H1 (cell line): ENCODE data around the gene REG4. TPM values are rescaled to one million over a fixed set of nuclear protein-coding genes. Genes with fewer than 3 reads are reported as not detected.

Experiments
- CTCF ChIA-PET: fragments of 300-600 bp; sonication (Branson Sonifier 250); formaldehyde crosslinking; loops from one replicate; lab custom pipeline; 2021; ENCODE audit not compliant: partially characterized antibody; lab: Charles Lee
- POLR2A ChIA-PET: fragments of 300-600 bp; sonication (Branson Sonifier 250); formaldehyde crosslinking; loops from one replicate; lab custom pipeline; 2021; ENCODE audit warnings: inconsistent platforms; ENCODE audit not compliant: partially characterized antibody; lab: Charles Lee
- DNase-seq, 2 experiments: peaks; one replicate each; pipeline versions ENCODE4 v3.0.0 to v3.0.0-alpha.2; 2010 to 2022; ENCODE audit warnings: low spot score in 2 of 2, low read depth in 1 of 2, mixed read lengths in 1 of 2
- FAIRE-seq: peaks from 2 replicates; lab custom pipeline; 2011; peaks lifted over from hg19 to GRCh38; lab: Jason Lieb, UNC
- H2AFZ ChIP-seq: 2 replicates; pipeline ENCODE4 v1.8.1; 2012; ENCODE audit warnings: low read length, inconsistent platforms
- H2AK5ac ChIP-seq: 2 replicates; pipeline ENCODE4 v1.6.1; 2013; ENCODE audit warnings: low read depth, low read length
- H2BK120ac ChIP-seq: replicated peaks from 2 replicates; pipeline ENCODE3; 2013; ENCODE audit warnings: low read depth, low read length, inconsistent platforms
- H2BK12ac ChIP-seq: 2 replicates; pipeline ENCODE4 v1.6.1; 2013; ENCODE audit warnings: low read depth, low read length
- H2BK15ac ChIP-seq: 2 replicates; pipeline ENCODE4 v1.6.1; 2013; ENCODE audit warnings: low read length
- H2BK20ac ChIP-seq: 2 replicates; pipeline ENCODE4 v1.6.1; 2013; ENCODE audit warnings: low read length
- H2BK5ac ChIP-seq: 2 replicates; pipeline ENCODE4 v1.6.1; 2013; ENCODE audit warnings: low read depth, low read length
- H3K14ac ChIP-seq: 2 replicates; pipeline ENCODE4 v1.6.1; 2013; ENCODE audit warnings: inconsistent platforms; ENCODE audit not compliant: insufficient read length
- H3K18ac ChIP-seq: 2 replicates; pipeline ENCODE4 v1.6.1; 2013; ENCODE audit warnings: low read length; ENCODE audit errors: extremely low read depth
- H3K23ac ChIP-seq: 2 replicates; pipeline ENCODE4 v1.6.1; 2013; ENCODE audit warnings: inconsistent platforms; ENCODE audit not compliant: insufficient read length
- H3K23me2 ChIP-seq: 2 replicates; pipeline ENCODE4 v1.6.1; 2013; ENCODE audit warnings: low read depth, low read length
- H3K27ac ChIP-seq: 2 replicates; pipeline ENCODE4 v1.6.1; 2011; ENCODE audit warnings: low read depth, low read length, inconsistent platforms
- H3K27me3 ChIP-seq, 4 experiments: replicated peaks in 1 of 4; 1 replicate in 1 of 4; 2 replicates in 3 of 4; pipeline versions ENCODE4 v1.6.1 to v1.8.1; 2011 to 2013; ENCODE audit warnings: low read length in 3 of 4, mild to moderate bottlenecking in 3 of 4, inconsistent platforms in 2 of 4, mixed read lengths in 2 of 4, moderate library complexity in 1 of 4; ENCODE audit not compliant: control insufficient read depth in 3 of 4, insufficient read depth in 3 of 4; ENCODE audit errors: extremely low read depth in 1 of 4
- H3K36me3 ChIP-seq, 4 experiments: 2 replicates each; pipeline versions ENCODE4 v1.6.1 to v1.8.1; 2011 to 2013; ENCODE audit warnings: mild to moderate bottlenecking in 4 of 4, low read length in 3 of 4, moderate library complexity in 2 of 4, control low read depth in 1 of 4, inconsistent platforms in 1 of 4; ENCODE audit not compliant: insufficient read depth in 4 of 4, control insufficient read depth in 2 of 4
- H3K4ac ChIP-seq: replicated peaks from 2 replicates; pipeline ENCODE3; 2013; ENCODE audit warnings: low read length, low read depth, mixed read lengths, inconsistent platforms; ENCODE audit not compliant: insufficient read length
- H3K4me1 ChIP-seq, 4 experiments: replicated peaks in 1 of 4; 1 replicate in 1 of 4; 2 replicates in 3 of 4; pipeline versions ENCODE4 v1.6.1 to v1.8.1; 2011 to 2013; ENCODE audit warnings: low read length in 3 of 4, inconsistent platforms in 2 of 4, mixed read lengths in 1 of 4; ENCODE audit not compliant: insufficient read depth in 4 of 4, control insufficient read depth in 3 of 4
- H3K4me2 ChIP-seq, 2 experiments: 2 replicates each; pipeline versions ENCODE4 v1.6.1 to v1.8.1; 2011 to 2013; ENCODE audit warnings: low read depth in 2 of 2, low read length in 2 of 2, control low read depth in 1 of 2, inconsistent platforms in 1 of 2, mild to moderate bottlenecking in 1 of 2; ENCODE audit not compliant: insufficient read depth in 1 of 2
- H3K4me3 ChIP-seq, 4 experiments: fragments of 200-600, 300-600 bp in 1 of 4; sonication (generic), shearing (Covaris generic), sonication (Bioruptor Twin) in 1 of 4; 2 replicates each; pipeline versions ENCODE4 v1.5.1 to v1.8.1; 2011 to 2016; ENCODE audit warnings: low read length in 4 of 4, low read depth in 3 of 4, control low read depth in 2 of 4, inconsistent platforms in 2 of 4, mild to moderate bottlenecking in 2 of 4, mixed read lengths in 1 of 4, moderate library complexity in 1 of 4; ENCODE audit not compliant: insufficient read depth in 2 of 4; ENCODE audit errors: extremely low read depth in 1 of 4
- H3K56ac ChIP-seq: replicated peaks from 2 replicates; pipeline ENCODE3; 2013; ENCODE audit warnings: low read depth, mild to moderate bottlenecking, mixed read lengths, low read length, inconsistent platforms; ENCODE audit not compliant: insufficient read length
- H3K79me1 ChIP-seq: 2 replicates; pipeline ENCODE4 v1.6.1; 2013; ENCODE audit warnings: low read depth, low read length, control low read depth
- H3K79me2 ChIP-seq, 2 experiments: 2 replicates each; pipeline versions ENCODE4 v1.6.1 to v1.8.1; 2012 to 2013; ENCODE audit warnings: low read length in 2 of 2, mild to moderate bottlenecking in 2 of 2, inconsistent platforms in 1 of 2; ENCODE audit not compliant: insufficient read depth in 2 of 2, control insufficient read depth in 1 of 2
- H3K9ac ChIP-seq, 4 experiments: replicated peaks in 1 of 4; 1 replicate in 1 of 4; 2 replicates in 3 of 4; pipeline versions ENCODE4 v1.6.1 to v1.8.1; 2011 to 2013; ENCODE audit warnings: low read depth in 3 of 4, low read length in 3 of 4, control low read depth in 2 of 4, mild to moderate bottlenecking in 2 of 4, moderate library complexity in 2 of 4, inconsistent platforms in 1 of 4; ENCODE audit errors: extremely low read depth in 1 of 4
- H3K9me3 ChIP-seq, 2 experiments: 2 replicates each; pipeline versions ENCODE4 v1.6.1 to v1.8.1; 2012 to 2013; ENCODE audit warnings: mild to moderate bottlenecking in 2 of 2, moderate library complexity in 2 of 2, control low read depth in 1 of 2, inconsistent platforms in 1 of 2, low read depth in 1 of 2, low read length in 1 of 2, mixed read lengths in 1 of 2; ENCODE audit not compliant: insufficient read depth in 2 of 2
- H4K20me1 ChIP-seq, 2 experiments: replicated peaks in 1 of 2; 2 replicates each; pipeline versions ENCODE3 to v1.8.1; 2011 to 2013; ENCODE audit warnings: inconsistent platforms in 2 of 2, low read length in 2 of 2, mild to moderate bottlenecking in 1 of 2; ENCODE audit not compliant: insufficient read depth in 2 of 2, control insufficient read depth in 1 of 2
- H4K5ac ChIP-seq: 2 replicates; pipeline ENCODE4 v1.6.1; 2013; ENCODE audit warnings: low read length, low read depth, mixed read lengths, inconsistent platforms; ENCODE audit not compliant: insufficient read length
- H4K8ac ChIP-seq: 2 replicates; pipeline ENCODE4 v1.8.0; 2013; ENCODE audit warnings: mild to moderate bottlenecking, moderate library complexity, low read length, inconsistent platforms; ENCODE audit not compliant: insufficient read depth; ENCODE audit errors: extremely low read depth
- H4K91ac ChIP-seq: replicated peaks from 2 replicates; pipeline ENCODE3; 2013; ENCODE audit warnings: low read length, mixed read lengths, inconsistent platforms; ENCODE audit not compliant: insufficient read length
- BACH1 ChIP-seq: IDR thresholded peaks from 2 replicates; pipeline ENCODE4 v1.6.1; 2012; ENCODE audit warnings: low read length, improper control_type of control experiment
- BCL11A ChIP-seq, 2 experiments: IDR thresholded peaks; one replicate each; pipeline ENCODE4 v1.6.1; 2011; ENCODE audit warnings: low read depth in 2 of 2, low read length in 2 of 2, mild to moderate bottlenecking in 2 of 2
- CBX5 ChIP-seq: fragments of 300-800, 300-1000 bp; sonication (generic); IDR thresholded peaks from 2 replicates; pipeline ENCODE4 v1.7.1; 2016; ENCODE audit warnings: antibody characterized with exemption, low read length, low read depth
- CBX8 ChIP-seq: fragments of 300-800, 300-1000 bp; sonication (generic); IDR thresholded peaks from 2 replicates; pipeline ENCODE4 v1.7.1; 2016; ENCODE audit warnings: low read depth, low read length, borderline replicate concordance
- CREB1 ChIP-seq: IDR thresholded peaks from 2 replicates; pipeline ENCODE4 v1.6.1; 2012; ENCODE audit warnings: inconsistent platforms
- JUND ChIP-seq: IDR thresholded peaks from 2 replicates; pipeline ENCODE4 v1.6.1; 2011; ENCODE audit warnings: mild to moderate bottlenecking, improper control_type of control experiment, low read length
- KDM5A ChIP-seq: fragments of 200-600 bp; IDR thresholded peaks from 2 replicates; pipeline ENCODE4 v1.7.1; 2012; ENCODE audit warnings: mild to moderate bottlenecking, low read length, inconsistent platforms, mixed read lengths
- RNF2 ChIP-seq: fragments of 200-900, 300-1000 bp; sonication (generic); IDR thresholded peaks from 2 replicates; pipeline ENCODE4 v1.7.1; 2016; ENCODE audit warnings: borderline replicate concordance, low read depth, mild to moderate bottlenecking, antibody characterized with exemption, low read length; ENCODE audit not compliant: poor library complexity, severe bottlenecking; ENCODE audit errors: missing control alignments
- SAP30 ChIP-seq: fragments of 300-600 bp; sonication (generic); IDR thresholded peaks from 2 replicates; pipeline ENCODE4 v1.7.1; 2012; ENCODE audit warnings: low read length, moderate library complexity, mild to moderate bottlenecking, inconsistent platforms; ENCODE audit not compliant: insufficient read depth, insufficient replicate concordance
- TAF1 ChIP-seq: IDR thresholded peaks from 2 replicates; pipeline ENCODE4 v1.6.1; 2011; ENCODE audit warnings: mild to moderate bottlenecking, low read depth, low read length
- YY1 ChIP-seq: IDR thresholded peaks from 2 replicates; pipeline ENCODE4 v1.6.1; 2011; ENCODE audit warnings: low read depth, mild to moderate bottlenecking, low read length
- WGBS, 2 experiments: shearing (Covaris generic) in 1 of 2; methylation state at CpG; one replicate each; pipeline versions ENCODE4 v1.1.6 to v1.1.7; 2013 to 2015; ENCODE audit warnings: low lambda C conversion rate in 2 of 2, mixed read lengths in 2 of 2, inconsistent platforms in 1 of 2, low coverage in 1 of 2, missing lambda C conversion rate in 1 of 2; ENCODE audit not compliant: insufficient replicate concordance in 2 of 2, insufficient coverage in 1 of 2, insufficient read length in 1 of 2; ENCODE audit errors: extremely low coverage in 1 of 2, missing lambda C conversion rate in 1 of 2; 5-methylcytosine and 5-hydroxymethylcytosine counted together
- polyA plus RNA-seq, 7 experiments: library from polyadenylated mRNA; depleted of rRNA in 3 of 7; stranded (reverse) in 5 of 7; unstranded in 2 of 7; fragments of >200 nt in 5 of 7; fragments of 200-250 nt in 2 of 7; gene quantifications; 1 replicate in 5 of 7; 2 replicates in 1 of 7; 4 replicates in 1 of 7; pipeline versions ENCODE4 v1.2.1 to v1.2.3, GENCODE V29; 2011 to 2013; ENCODE audit warnings: missing spikeins in 2 of 7, mixed read lengths in 2 of 7
- total RNA-seq: library from RNA; stranded (reverse); fragmentation: NEBNext Ultra II Directional; extraction: Animal tissue kit (Norgen Biotek cat#: 25700); gene quantifications from 2 replicates; pipeline ENCODE4 v1.2.1, GENCODE V29; 2021

REG4 gene
- total and polyA plus RNA-seq, 2 of the 8 experiments (the other 6 are each of a cell fraction or from before 2014, with no cell fraction given): not detected

- H3K23ac ChIP-seq: no peak overlapping the region
- no peak overlapping the region for H3K56ac ChIP-seq
- no peak overlapping the region for H3K18ac ChIP-seq
- no peak overlapping the region for H2BK15ac ChIP-seq
- no peak overlapping the region for H2BK20ac ChIP-seq
- no peaks in the 10 kb centered on the region for H3K79me1 ChIP-seq
- FAIRE-seq (no peak), DNase-seq (no peak)
- ChIA-PET CTCF (interaction anchor here (1.6 to 1.8 kb wide), 2 partner anchors 11 to 32 kb away, joined by 3 to 5 read pairs; no protein-coding TSS in a partner anchor), POLR2A (interaction anchor here (1.0 to 1.4 kb wide), 3 partner anchors 9 to 45 kb away, joined by 3 to 5 read pairs (median 3); no protein-coding TSS in a partner anchor)
- no peaks in the 10 kb centered on the region for H3K9me3 ChIP-seq
- 87% methylated on average over 7 of the region's 7 CpGs; no CpG with 5 or more reads in 1 of the 2 experiments for WGBS, 2 experiments
- H3K4ac ChIP-seq: no peak overlapping the region
- no peaks in the 10 kb centered on the region for H4K20me1 ChIP-seq
- no peaks in the 10 kb centered on the region for H3K79me2 ChIP-seq
- H3K4me2 ChIP-seq: no peak overlapping the region; a peak in 1 of 4 replicates
- H3K36me3 ChIP-seq: no peaks in the 10 kb centered on the region
- H2AFZ ChIP-seq: no peak overlapping the region
- no peak overlapping the region for H3K27ac ChIP-seq
- no peak overlapping the region for H4K5ac ChIP-seq
- H4K91ac ChIP-seq: no peak overlapping the region
- H3K9ac ChIP-seq: no peak overlapping the region
- no peak overlapping the region for H3K4me3 ChIP-seq
- no peak overlapping the region for H3K14ac ChIP-seq
- H4K8ac ChIP-seq: no peak overlapping the region
- no peak overlapping the region for H2BK120ac ChIP-seq
- no peaks in the 10 kb centered on the region for H3K27me3 ChIP-seq
- no peak overlapping the region for H2AK5ac ChIP-seq
- no peaks in the 10 kb centered on the region; the same call in 1 of the 2 replicates for H3K23me2 ChIP-seq
- no peak overlapping the region for H2BK12ac ChIP-seq
- no peak overlapping the region for H2BK5ac ChIP-seq
- peaks cover 0 to 3% (median 1%) of the 10 kb centered on the region in 4 experiments; a peak in 1 of 7 replicates for H3K4me1 ChIP-seq
- TF ChIP-seq BACH1 (no peak), TAF1 (no peak), YY1 (no peak), JUND (no peak), CBX5 (no peak), SAP30 (no peak), CBX8 (no peak), KDM5A (no peak), BCL11A (IDR thresholded peaks at IDR 0.05; ENCODE audit: low read depth in 2 of 2, low read length in 2 of 2) (no peak), CREB1 (no peak), RNF2 (no peak)
Measured at GRCh38 chr1:119774746-119775490, 36.3 kb downstream of the REG4 start.
